ENCODE measurements around the gene MGAT5B.

The MGAT5B gene

DNA sequence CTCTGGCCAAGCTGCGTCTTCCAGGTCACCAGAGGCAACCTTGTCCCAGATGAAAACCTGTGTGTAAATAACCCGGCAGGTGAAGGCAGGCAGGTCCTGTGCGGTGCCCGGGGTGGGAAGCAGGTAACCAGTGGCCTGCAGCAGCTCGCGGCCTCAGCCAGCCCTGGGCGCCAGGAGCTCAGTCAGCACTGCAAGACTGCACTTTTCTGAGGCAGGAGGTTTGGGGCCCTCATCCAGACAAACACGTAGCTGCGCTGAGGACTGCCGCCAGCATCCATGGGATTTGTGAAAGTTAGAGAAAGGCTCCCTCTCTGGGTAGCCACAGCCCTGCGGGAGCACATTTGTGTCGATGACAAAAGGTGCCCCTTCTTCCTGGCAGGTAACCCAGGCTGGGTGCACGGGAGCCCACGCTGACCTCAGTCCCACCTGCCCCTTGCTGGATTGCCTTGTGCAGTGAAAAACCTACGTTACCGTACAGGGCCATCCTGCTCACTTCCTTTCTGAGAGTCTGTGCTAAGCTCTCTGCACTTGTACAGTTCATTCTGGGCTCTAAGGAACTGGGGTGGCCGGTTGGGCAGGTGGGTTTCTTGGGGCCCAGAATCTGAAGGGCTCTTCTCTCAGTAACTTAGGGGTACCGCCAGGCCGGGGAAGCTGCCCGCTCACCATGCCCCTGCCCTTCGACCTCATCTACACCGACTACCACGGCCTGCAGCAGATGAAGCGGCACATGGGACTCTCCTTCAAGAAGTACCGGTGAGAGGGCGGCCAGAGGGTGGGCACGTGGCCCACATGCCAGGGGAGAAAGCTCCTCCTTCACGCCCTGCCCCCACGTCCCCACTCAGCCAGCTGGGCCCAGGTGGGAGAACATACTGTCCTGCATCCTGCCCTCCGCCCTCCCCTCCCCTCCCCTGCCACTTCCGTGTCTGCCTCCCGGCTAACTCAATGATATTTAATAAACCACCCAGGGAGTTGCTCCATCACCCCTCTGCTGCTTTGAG, 56.4 kb downstream of the MGAT5B start:
- no peak overlapping the region for H3K4me3 ChIP-seq (ENCODE audit: low read depth, low read length)
- no peak for TF ChIP-seq CTCF (IDR thresholded peaks at IDR 0.05; ENCODE audit: borderline replicate concordance, insufficient read depth, low read depth, low read length)

GRCh38 chr17:76925441-76925891, 57.3 kb downstream of the MGAT5B start:
- TF ChIP-seq CTCF (IDR thresholded peaks at IDR 0.05; ENCODE audit: borderline replicate concordance, insufficient read depth, low read depth, low read length), result no peak
- no peak overlapping the region for H3K4me3 ChIP-seq (ENCODE audit: low read depth, low read length)

- H3K4me3 ChIP-seq (ENCODE audit: low read depth, low read length), result no peak overlapping the region
- TF ChIP-seq CTCF (IDR thresholded peaks at IDR 0.05; ENCODE audit: borderline replicate concordance, insufficient read depth, low read depth, low read length), result no peak
Measured at GRCh38 chr17:76926237-76926866, 58.1 kb downstream of the MGAT5B start.

DNA sequence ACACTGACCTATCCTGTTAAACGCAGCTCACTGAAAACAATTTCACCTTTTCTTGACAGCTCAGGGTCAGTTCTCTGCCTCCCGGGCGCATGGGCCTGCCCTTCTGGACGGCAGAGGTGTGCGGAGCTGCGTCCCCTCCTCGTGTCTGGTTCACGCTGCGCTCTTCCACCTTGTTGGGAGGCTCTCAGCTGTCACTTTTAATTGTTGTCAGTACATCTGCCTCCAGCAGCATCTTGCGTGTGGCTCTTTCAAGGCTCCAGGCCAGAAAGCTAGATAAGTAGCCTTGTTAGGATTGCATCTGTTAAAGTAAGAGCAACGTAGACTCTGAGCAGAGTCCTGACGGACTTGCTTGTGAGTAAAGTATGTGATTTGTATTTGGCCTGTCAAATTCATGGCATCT, 59.4 kb downstream of the MGAT5B start:
- TF ChIP-seq CTCF (IDR thresholded peaks at IDR 0.05; ENCODE audit: borderline replicate concordance, insufficient read depth, low read depth, low read length), result no peak
- no peak overlapping the region for H3K4me3 ChIP-seq (ENCODE audit: low read depth, low read length)

DNA sequence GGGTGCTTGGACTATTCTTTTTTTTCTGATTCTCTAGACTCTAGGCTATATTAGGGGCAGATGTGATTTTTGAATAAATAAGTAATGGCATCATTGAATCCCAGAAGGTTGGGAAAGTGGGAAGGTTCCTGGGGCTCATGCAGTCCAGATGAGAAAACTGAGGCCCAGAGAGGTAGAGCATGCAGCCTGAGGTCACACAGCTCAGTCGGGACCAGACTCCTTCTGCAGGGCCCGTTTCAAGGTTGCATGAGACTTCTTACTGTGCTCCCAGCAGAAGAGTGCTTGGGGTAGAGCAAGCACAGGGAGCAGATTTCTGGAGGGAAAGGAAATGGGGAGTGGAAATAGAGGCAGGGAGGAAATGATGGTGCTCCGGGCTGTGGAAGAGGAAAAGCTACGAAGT, 59.8 kb downstream of the MGAT5B start:
- H3K4me3 ChIP-seq (ENCODE audit: low read depth, low read length), result no peak overlapping the region
- no peak for TF ChIP-seq CTCF (IDR thresholded peaks at IDR 0.05; ENCODE audit: borderline replicate concordance, insufficient read depth, low read depth, low read length)

DNA sequence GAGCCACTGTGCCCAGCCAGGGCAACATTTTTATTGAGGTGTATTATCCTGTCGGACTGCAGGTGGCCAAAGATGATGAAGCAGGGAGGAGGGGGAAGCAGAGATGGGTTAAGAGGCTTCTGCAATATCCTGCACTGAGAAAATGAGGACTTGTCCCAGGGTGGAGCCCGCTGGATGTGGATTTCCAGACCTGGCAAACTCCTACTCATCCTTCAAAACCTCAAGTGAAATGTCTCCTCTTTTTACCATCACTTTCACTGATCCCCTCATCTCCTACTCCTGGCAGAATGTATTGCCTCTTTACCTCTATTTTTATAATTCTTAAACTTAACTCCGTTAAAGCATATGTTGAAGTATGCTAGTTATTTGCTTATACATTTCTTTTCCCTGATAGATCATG, 60.9 kb downstream of the MGAT5B start:
- no peak for TF ChIP-seq CTCF (IDR thresholded peaks at IDR 0.05; ENCODE audit: borderline replicate concordance, insufficient read depth, low read depth, low read length)
- H3K4me3 ChIP-seq (ENCODE audit: low read depth, low read length), result no peak overlapping the region
